Measurements from ENCODE around the gene ARMCX2.

GRCh38 chrX:101655534-101655933 lies 4.1 kb downstream of the ARMCX2 start:
- TF ChIP-seq CTCF (conservative IDR thresholded peaks at IDR 0.05; ENCODE audit: low read depth, low read length) (no peak), MAZ (IDR thresholded peaks at IDR 0.05; ENCODE audit: borderline replicate concordance, low read depth, low read length) (no peak), RAD21 (IDR thresholded peaks at IDR 0.05; ENCODE audit: low read length) (no peak), RFX5 (IDR thresholded peaks at IDR 0.05; ENCODE audit: low read depth, low read length) (no peak), POLR2A (IDR thresholded peaks at IDR 0.05; ENCODE audit: low read depth, low read length) (no peak), FOS (IDR thresholded peaks at IDR 0.05; ENCODE audit: low read depth, low read length) (no peak), CEBPB (IDR thresholded peaks at IDR 0.05; ENCODE audit: low read depth, low read length) (no peak), CHD1 (IDR thresholded peaks at IDR 0.05; ENCODE audit: low read depth, low read length) (no peak), MXI1 (IDR thresholded peaks at IDR 0.05; ENCODE audit: borderline replicate concordance, low read depth, low read length) (no peak), USF2 (IDR thresholded peaks at IDR 0.05; ENCODE audit: low read depth, low read length) (no peak), MAFK (IDR thresholded peaks at IDR 0.05; ENCODE audit: low read depth, low read length) (no peak), BHLHE40 (IDR thresholded peaks at IDR 0.05; ENCODE audit: low read depth, low read length) (no peak), NFE2L2 (IDR thresholded peaks at IDR 0.05; ENCODE audit: low read depth, low read length) (no peak), SMC3 (IDR thresholded peaks at IDR 0.05; ENCODE audit: low read depth, low read length) (no peak)

Data from IMR-90 (cell line).